GM12878 (cell line): ENCODE data around the gene SPN. TPM values are rescaled to one million over a fixed set of nuclear protein-coding genes. Genes with fewer than 3 reads are reported as not detected.

Source experiments
- ATAC-seq: fragments of 200-7000 bp; cut with Tn5 transposase; 3 replicates; pipeline ENCODE4 v1.9.1; 2020; ENCODE audit warnings: mild to moderate bottlenecking, moderate library complexity
- BruUV-seq: library from RNA; stranded (reverse); fragments of 400-500 nt; replicated peaks from 2 replicates; lab custom pipeline; 2021; lab: Mats Ljungman, UMichigan
- CTCF ChIA-PET: fragments of 300-600 bp; sonication (Branson Sonifier 250); formaldehyde crosslinking; extraction: SDS; loops from one replicate; lab custom pipeline; 2021; ENCODE audit warnings: inconsistent platforms; lab: Yijun Ruan, JAX
- POLR2A ChIA-PET: fragments of 350-600 bp; formaldehyde crosslinking; extraction: SDS; loops from one replicate; lab custom pipeline; 2021; ENCODE audit warnings: inconsistent platforms; lab: Charles Lee
- RAD21 ChIA-PET: fragments of 300-600 bp; sonication (Branson Sonifier 250); formaldehyde crosslinking; loops from one replicate; lab custom pipeline; 2023; ENCODE audit warnings: antibody characterized with exemption; ENCODE audit not compliant: unreplicated experiment; lab: Charles Lee
- SMC1A ChIA-PET: fragments of 300-600 bp; sonication (Branson Sonifier 250); formaldehyde crosslinking; loops from one replicate; lab custom pipeline; 2023; ENCODE audit not compliant: unreplicated experiment, uncharacterized antibody; lab: Charles Lee
- DNase-seq: peaks from one replicate; pipeline ENCODE4 v3.0.0-alpha.2; 2011; ENCODE audit warnings: low read depth, low spot score
- FAIRE-seq: peaks from 3 replicates; lab custom pipeline; 2011; peaks lifted over from hg19 to GRCh38; lab: Jason Lieb, UNC
- H2AFZ ChIP-seq: 2 replicates; pipeline ENCODE4 v1.6.0; 2011; ENCODE audit warnings: low read depth, low read length, control low read depth; ENCODE audit not compliant: control insufficient read depth
- H3K27ac ChIP-seq: 2 replicates; pipeline ENCODE4 v1.5.1; 2011; ENCODE audit warnings: control low read depth; ENCODE audit not compliant: control insufficient read depth, insufficient read depth
- H3K27me3 ChIP-seq, 2 experiments: replicated peaks in 1 of 2; 2 replicates each; pipeline versions ENCODE4 v1.6.0 to v1.6.1; 2011; ENCODE audit warnings: low read length in 1 of 2; ENCODE audit not compliant: control insufficient read depth in 2 of 2, insufficient read depth in 2 of 2
- H3K36me3 ChIP-seq, 2 experiments: 2 replicates each; pipeline ENCODE4 v1.5.1; 2011; ENCODE audit warnings: low read length in 1 of 2; ENCODE audit not compliant: control insufficient read depth in 2 of 2, insufficient read depth in 2 of 2
- H3K4me1 ChIP-seq: 2 replicates; pipeline ENCODE4 v1.6.1; 2011; ENCODE audit warnings: mild to moderate bottlenecking, low read length, moderate library complexity, mixed read lengths; ENCODE audit not compliant: control insufficient read depth, insufficient read depth
- H3K4me2 ChIP-seq: 2 replicates; pipeline ENCODE4 v1.6.0; 2011; ENCODE audit warnings: control low read depth; ENCODE audit not compliant: control insufficient read depth, insufficient read depth
- H3K4me3 ChIP-seq: fragments of 200-600 bp; sonication (generic); 2 replicates; pipeline ENCODE4 v1.5.1; 2016
- H3K79me2 ChIP-seq: 2 replicates; pipeline ENCODE4 v1.6.0; 2011; ENCODE audit warnings: low read length; ENCODE audit not compliant: control insufficient read depth, insufficient read depth
- H3K9ac ChIP-seq: 2 replicates; pipeline ENCODE4 v1.8.0; 2011; ENCODE audit warnings: low read length, control low read depth, mixed read lengths; ENCODE audit not compliant: control insufficient read depth, insufficient read depth
- H3K9me3 ChIP-seq: replicated peaks from 3 replicates; pipeline ENCODE4 v1.5.1; 2011; ENCODE audit warnings: mild to moderate bottlenecking, low read length; ENCODE audit not compliant: control insufficient read depth, insufficient read depth
- H4K20me1 ChIP-seq: 2 replicates; pipeline ENCODE4 v1.6.0; 2011; ENCODE audit not compliant: control insufficient read depth, insufficient read depth
- CREB1 ChIP-seq: IDR thresholded peaks from 2 replicates; pipeline ENCODE4 v1.6.1; 2012; ENCODE audit warnings: low read depth, mild to moderate bottlenecking, inconsistent platforms
- POLR2AphosphoS2 ChIP-seq: IDR thresholded peaks from 2 replicates; pipeline ENCODE4 v1.6.1; 2011; ENCODE audit warnings: low read depth, mild to moderate bottlenecking, low read length, improper control_type of control experiment, moderate library complexity
- RAD21 ChIP-seq: IDR thresholded peaks from 2 replicates; pipeline ENCODE4 v1.6.1; 2011; ENCODE audit warnings: mild to moderate bottlenecking, low read depth, low read length, moderate library complexity; ENCODE audit not compliant: insufficient read depth
- SIN3A ChIP-seq: IDR thresholded peaks from 2 replicates; pipeline ENCODE4 v1.6.1; 2012; ENCODE audit warnings: low read depth, low read length, improper control_type of control experiment
- SUZ12 ChIP-seq: fragments of 200-600 bp; sonication (generic); IDR thresholded peaks from one replicate; pipeline ENCODE4 v1.6.1; 2018; ENCODE audit warnings: antibody characterized with exemption, mild to moderate bottlenecking; ENCODE audit not compliant: unreplicated experiment
- YY1 ChIP-seq: IDR thresholded peaks from 2 replicates; pipeline ENCODE4 v1.6.1; 2011; ENCODE audit warnings: low read depth, mild to moderate bottlenecking, low read length
- WGBS: methylation state at CpG from one replicate; pipeline ENCODE4 v1.1.6; 2016; ENCODE audit warnings: low lambda C conversion rate; ENCODE audit not compliant: insufficient replicate concordance, insufficient coverage; ENCODE audit errors: missing lambda C conversion rate; 5-methylcytosine and 5-hydroxymethylcytosine counted together
- in situ Hi-C: fragments of 300-500 bp; cut with MboI; formaldehyde crosslinking; loops from 9 replicates; pipeline ENCODE4 v1.14.3; 2018; ENCODE audit warnings: mixed read lengths
- intact Hi-C: fragments of 100-400 bp; cut with micrococcal nuclease; formaldehyde crosslinking; loops from one replicate; pipeline ENCODE4 v1.14.2; 2022; ENCODE audit not compliant: unreplicated experiment
- polyA plus RNA-seq, 11 experiments: library from polyadenylated mRNA; depleted of rRNA in 4 of 11; unstranded in 6 of 11; stranded (reverse) in 5 of 11; fragments of >200 nt; fragmentation: Nextera tagmentation in 4 of 11; fragmentation: Illumina TruSeq in 1 of 11; extraction: Ambion mirVana in 4 of 11; extraction: Trizol in 1 of 11; gene quantifications; 1 replicate in 1 of 11; 2 replicates in 10 of 11; pipeline versions ENCODE4 v1.2.1 to v1.2.3, GENCODE V29; 2011 to 2016; ENCODE audit warnings: inconsistent platforms in 2 of 11, missing spikeins in 2 of 11, low read depth in 1 of 11
- total RNA-seq, 4 experiments: library from RNA; depleted of rRNA in 3 of 4; stranded (reverse); fragments of >200 nt in 3 of 4; fragmentation: Illumina TruSeq in 1 of 4; extraction: Trizol in 1 of 4; gene quantifications; 2 replicates each; pipeline versions ENCODE4 v1.2.1 to v1.2.3, GENCODE V29; 2013 to 2021
- TF ChIP-seq, protein P1 (sequence below), 3 experiments: IDR thresholded peaks in 2 of 3; conservative IDR thresholded peaks in 1 of 3; 2 replicates each; pipeline ENCODE4 v1.5.1; 2011; ENCODE audit warnings: low read depth in 3 of 3, low read length in 3 of 3, mild to moderate bottlenecking in 3 of 3, control low read depth in 2 of 3, moderate library complexity in 2 of 3, inconsistent platforms in 1 of 3, mixed read lengths in 1 of 3; ENCODE audit not compliant: control insufficient read depth in 2 of 3, insufficient read depth in 1 of 3; ENCODE audit errors: extremely low read depth in 1 of 3
- TF ChIP-seq, protein P2 (sequence below): IDR thresholded peaks from 2 replicates; pipeline ENCODE4 v1.6.1; 2012; ENCODE audit warnings: low read depth, low read length, improper control_type of control experiment
- TF ChIP-seq, protein P3 (sequence below): IDR thresholded peaks from 2 replicates; pipeline ENCODE4 v1.6.1; 2012; ENCODE audit warnings: mild to moderate bottlenecking, low read depth, low read length

Gene SPN
- total and polyA plus RNA-seq, 10 of the 15 experiments (the other 5 are each of a cell fraction or from before 2014, with no cell fraction given): 16.2 to 173 (median 92.7) TPM

DNA sequence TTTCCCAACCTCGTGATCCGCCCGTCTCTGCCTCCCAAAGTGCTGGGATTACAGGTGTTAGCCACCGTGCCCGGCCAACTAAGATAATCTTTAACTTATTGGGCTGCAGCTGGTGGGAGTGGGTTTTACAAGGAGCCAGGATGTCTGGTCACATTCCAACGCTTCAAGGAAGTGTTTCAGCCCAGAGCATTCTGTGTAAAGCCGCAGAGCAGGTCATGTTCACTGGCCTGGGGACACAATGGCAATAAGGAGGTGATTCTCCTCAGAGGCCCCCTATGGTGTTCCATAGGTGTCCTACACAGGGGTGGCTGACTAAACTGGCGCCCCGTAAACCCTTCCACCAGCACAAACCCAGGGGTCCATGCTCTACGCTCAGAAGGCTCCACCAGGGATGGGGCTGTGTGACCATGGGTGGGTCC lies 17.1 kb downstream of the SPN start (continued):
- TF ChIP-seq, protein P1, sequence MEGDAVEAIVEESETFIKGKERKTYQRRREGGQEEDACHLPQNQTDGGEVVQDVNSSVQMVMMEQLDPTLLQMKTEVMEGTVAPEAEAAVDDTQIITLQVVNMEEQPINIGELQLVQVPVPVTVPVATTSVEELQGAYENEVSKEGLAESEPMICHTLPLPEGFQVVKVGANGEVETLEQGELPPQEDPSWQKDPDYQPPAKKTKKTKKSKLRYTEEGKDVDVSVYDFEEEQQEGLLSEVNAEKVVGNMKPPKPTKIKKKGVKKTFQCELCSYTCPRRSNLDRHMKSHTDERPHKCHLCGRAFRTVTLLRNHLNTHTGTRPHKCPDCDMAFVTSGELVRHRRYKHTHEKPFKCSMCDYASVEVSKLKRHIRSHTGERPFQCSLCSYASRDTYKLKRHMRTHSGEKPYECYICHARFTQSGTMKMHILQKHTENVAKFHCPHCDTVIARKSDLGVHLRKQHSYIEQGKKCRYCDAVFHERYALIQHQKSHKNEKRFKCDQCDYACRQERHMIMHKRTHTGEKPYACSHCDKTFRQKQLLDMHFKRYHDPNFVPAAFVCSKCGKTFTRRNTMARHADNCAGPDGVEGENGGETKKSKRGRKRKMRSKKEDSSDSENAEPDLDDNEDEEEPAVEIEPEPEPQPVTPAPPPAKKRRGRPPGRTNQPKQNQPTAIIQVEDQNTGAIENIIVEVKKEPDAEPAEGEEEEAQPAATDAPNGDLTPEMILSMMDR (IDR thresholded peaks at IDR 0.05 in 2 of 3, conservative IDR thresholded peaks at IDR 0.05 in 1 of 3; ENCODE audit: control insufficient read depth in 2 of 3, extremely low read depth in 1 of 3, insufficient read depth in 1 of 3, low read depth in 3 of 3, low read length in 3 of 3): no peak
- TF ChIP-seq SUZ12: no peak
- TF ChIP-seq, protein P2, sequence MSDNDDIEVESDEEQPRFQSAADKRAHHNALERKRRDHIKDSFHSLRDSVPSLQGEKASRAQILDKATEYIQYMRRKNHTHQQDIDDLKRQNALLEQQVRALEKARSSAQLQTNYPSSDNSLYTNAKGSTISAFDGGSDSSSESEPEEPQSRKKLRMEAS: no peak
- TF ChIP-seq CREB1: no peak

DNA sequence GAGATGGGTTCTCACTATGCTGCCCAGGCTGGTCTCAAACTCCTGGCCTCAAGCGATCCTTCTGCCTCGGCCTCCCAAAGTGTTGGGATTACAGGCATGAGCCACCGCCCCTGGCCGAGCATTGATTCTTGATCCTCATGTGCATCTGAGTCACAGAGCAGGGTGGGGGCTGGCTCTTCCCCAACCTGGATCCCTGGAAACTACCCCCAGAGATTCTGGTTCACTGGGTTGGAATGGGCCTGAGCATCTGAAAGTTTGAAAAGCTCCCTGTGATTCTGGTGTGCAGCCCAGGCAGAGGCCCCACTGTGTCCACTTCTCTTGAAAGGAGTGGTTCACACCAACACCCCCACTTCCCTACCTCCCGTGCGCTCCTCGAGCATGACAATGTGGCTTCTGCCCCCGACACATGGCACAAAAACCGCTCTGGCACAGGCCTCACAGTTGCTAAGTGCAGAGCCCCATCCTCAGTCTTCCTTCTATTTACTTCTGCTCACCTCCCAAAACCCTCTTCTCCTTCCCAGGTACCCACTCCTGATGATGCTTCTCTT lies 20.6 kb downstream of the SPN start:
- Histone ChIP-seq H3K4me3 (no peak overlapping the region), H3K9ac (no peak overlapping the region), H3K36me3 (peaks cover 0 to 2% of the 10 kb centered on the region in 2 experiments; a peak in 3 of 4 replicates), H3K9me3 (no peaks in the 10 kb centered on the region), H3K27ac (no peak overlapping the region), H2AFZ (no peak overlapping the region), H3K79me2 (peaks cover 14% of the 10 kb centered on the region), H3K4me2 (no peak overlapping the region), H3K27me3 (no peaks in the 10 kb centered on the region), H3K4me1 (peaks cover 21% of the 10 kb centered on the region), H4K20me1 (no peaks in the 10 kb centered on the region)
- WGBS: 93% methylated on average over 9 of the region's 9 CpGs
- intact Hi-C loops: no loop called here
- no TSS peak for BruUV-seq
- DNase-seq (no peak), FAIRE-seq (no peak), ATAC-seq (no peak)
- TF ChIP-seq YY1: no peak
- no peak for TF ChIP-seq POLR2AphosphoS2
- no peak for TF ChIP-seq RAD21
- no peak for TF ChIP-seq SIN3A
- TF ChIP-seq, protein P3, sequence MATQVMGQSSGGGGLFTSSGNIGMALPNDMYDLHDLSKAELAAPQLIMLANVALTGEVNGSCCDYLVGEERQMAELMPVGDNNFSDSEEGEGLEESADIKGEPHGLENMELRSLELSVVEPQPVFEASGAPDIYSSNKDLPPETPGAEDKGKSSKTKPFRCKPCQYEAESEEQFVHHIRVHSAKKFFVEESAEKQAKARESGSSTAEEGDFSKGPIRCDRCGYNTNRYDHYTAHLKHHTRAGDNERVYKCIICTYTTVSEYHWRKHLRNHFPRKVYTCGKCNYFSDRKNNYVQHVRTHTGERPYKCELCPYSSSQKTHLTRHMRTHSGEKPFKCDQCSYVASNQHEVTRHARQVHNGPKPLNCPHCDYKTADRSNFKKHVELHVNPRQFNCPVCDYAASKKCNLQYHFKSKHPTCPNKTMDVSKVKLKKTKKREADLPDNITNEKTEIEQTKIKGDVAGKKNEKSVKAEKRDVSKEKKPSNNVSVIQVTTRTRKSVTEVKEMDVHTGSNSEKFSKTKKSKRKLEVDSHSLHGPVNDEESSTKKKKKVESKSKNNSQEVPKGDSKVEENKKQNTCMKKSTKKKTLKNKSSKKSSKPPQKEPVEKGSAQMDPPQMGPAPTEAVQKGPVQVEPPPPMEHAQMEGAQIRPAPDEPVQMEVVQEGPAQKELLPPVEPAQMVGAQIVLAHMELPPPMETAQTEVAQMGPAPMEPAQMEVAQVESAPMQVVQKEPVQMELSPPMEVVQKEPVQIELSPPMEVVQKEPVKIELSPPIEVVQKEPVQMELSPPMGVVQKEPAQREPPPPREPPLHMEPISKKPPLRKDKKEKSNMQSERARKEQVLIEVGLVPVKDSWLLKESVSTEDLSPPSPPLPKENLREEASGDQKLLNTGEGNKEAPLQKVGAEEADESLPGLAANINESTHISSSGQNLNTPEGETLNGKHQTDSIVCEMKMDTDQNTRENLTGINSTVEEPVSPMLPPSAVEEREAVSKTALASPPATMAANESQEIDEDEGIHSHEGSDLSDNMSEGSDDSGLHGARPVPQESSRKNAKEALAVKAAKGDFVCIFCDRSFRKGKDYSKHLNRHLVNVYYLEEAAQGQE: no peak
- ChIA-PET RAD21 (interaction anchor here (0.7 to 1.0 kb wide), 2 partner anchors 8 to 20 kb away, joined by 3 read pairs; no protein-coding TSS in a partner anchor), POLR2A (interaction anchor here (1.2 to 1.5 kb wide), 2 partner anchors 19 to 21 kb away, joined by 3 to 4 read pairs; partner anchors contain the start of gene SPN), SMC1A (no interaction called here), CTCF (interaction anchor here (1.0 to 2.1 kb wide), 3 partner anchors 11 to 17 kb away, joined by 3 to 5 read pairs (median 3); no protein-coding TSS in a partner anchor)
- in situ Hi-C loops: no loop called here
